Vagina (tissue), 2 donors: ENCODE data around the gene FTH1. TPM values are rescaled to one million over a fixed set of nuclear protein-coding genes. Genes with fewer than 3 reads are reported as not detected.

ENCODE experiments used
- DNase-seq, 2 donors: peaks; one replicate each; pipeline ENCODE4 v3.0.0-alpha.2; 2017; ENCODE audit errors: extremely low spot score in 2 of 2
- H3K27ac ChIP-seq: fragments of 200-600 bp; sonication (generic); one replicate; pipeline ENCODE4 v1.5.1; 2019
- H3K27me3 ChIP-seq: fragments of 200-600 bp; sonication (generic); one replicate; pipeline ENCODE4 v1.5.1; 2019
- H3K36me3 ChIP-seq, 2 donors: fragments of 200-600 bp; sonication (generic); one replicate each; pipeline ENCODE4 v1.5.1; 2017 to 2019
- H3K4me1 ChIP-seq: fragments of 200-600 bp; sonication (generic); one replicate; pipeline ENCODE4 v1.5.1; 2019
- H3K4me3 ChIP-seq, 2 donors: fragments of 200-600 bp; sonication (generic); 1 replicate in 1 of 2; 2 replicates in 1 of 2; pipeline ENCODE4 v1.5.1; 2016 to 2019
- H3K9me3 ChIP-seq: fragments of 200-600 bp; sonication (generic); one replicate; pipeline ENCODE4 v1.5.1; 2019
- POLR2A ChIP-seq, 2 donors: fragments of 450-650 bp; IDR thresholded peaks; one replicate each; pipeline ENCODE4 v1.6.1; 2017; ENCODE audit warnings: antibody characterized with exemption in 2 of 2, mild to moderate bottlenecking in 2 of 2, moderate library complexity in 2 of 2
- POLR2AphosphoS5 ChIP-seq, 2 donors: sonication (generic); formaldehyde crosslinking; IDR thresholded peaks; one replicate each; pipeline ENCODE4 v1.9.0; 2017; ENCODE audit warnings: antibody characterized with exemption in 2 of 2, mild to moderate bottlenecking in 2 of 2, low read depth in 1 of 2; ENCODE audit not compliant: insufficient read depth in 1 of 2
- intact Hi-C: fragments of 100-400 bp; cut with DNase I; formaldehyde crosslinking; loops from one replicate; pipeline ENCODE4 v1.15.1; 2023
- total RNA-seq: library from RNA; depleted of rRNA; stranded (reverse); fragments of >200 nt; gene quantifications from one replicate; pipeline ENCODE4 v1.2.3, GENCODE V29; 2016
- TF ChIP-seq, protein P1 (sequence below), 3 experiments: fragments of 450-650 bp in 2 of 3; fragments of 200-600 bp in 1 of 3; sonication (generic) in 1 of 3; IDR thresholded peaks; one replicate each; pipeline ENCODE4 v1.5.1; 2017 to 2019; ENCODE audit warnings: antibody characterized with exemption in 3 of 3, mild to moderate bottlenecking in 2 of 3, moderate library complexity in 2 of 3

FTH1 gene
- total RNA-seq, 1 donor from 2014 or later, result 2,421 TPM

DNA sequence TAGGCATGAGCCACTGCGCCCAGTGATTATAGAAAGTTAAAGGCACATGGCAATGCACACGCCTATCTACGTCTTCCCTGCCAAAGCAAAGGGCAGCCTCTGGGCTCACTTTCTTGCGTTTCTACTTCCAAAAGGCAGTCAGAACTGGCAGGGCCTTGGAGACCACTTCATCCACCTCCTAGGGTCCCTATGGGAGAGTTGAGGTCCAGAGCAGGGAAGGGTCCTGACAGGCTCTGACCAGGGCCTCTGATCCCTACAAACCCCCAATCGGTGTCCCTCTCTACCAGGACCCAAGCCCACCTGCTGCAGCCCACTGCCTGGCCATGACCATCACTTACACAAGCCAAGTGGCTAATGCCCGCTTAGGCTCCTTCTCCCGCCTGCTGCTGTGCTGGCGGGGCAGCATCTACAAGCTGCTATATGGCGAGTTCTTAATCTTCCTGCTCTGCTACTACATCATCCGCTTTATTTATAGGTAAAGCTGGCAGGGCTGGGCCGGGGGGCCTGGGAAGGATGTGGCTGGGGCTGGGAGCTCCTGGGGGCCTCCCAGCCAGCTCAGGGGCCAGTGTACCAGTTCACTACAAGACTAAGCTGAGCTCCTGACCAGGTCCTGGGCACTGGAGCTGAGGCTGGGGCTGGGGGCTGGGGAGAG lies 15.8 kb downstream of the FTH1 start:
- Histone ChIP-seq H3K27ac (no peak overlapping the region), H3K4me3 (no peak overlapping the region), H3K36me3 (no peaks in the 10 kb centered on the region), H3K27me3 (no peaks in the 10 kb centered on the region), H3K4me1 (peaks cover 42% of the 10 kb centered on the region), H3K9me3 (no peaks in the 10 kb centered on the region)
- no peak for DNase-seq
- intact Hi-C loops, result no loop called here
- TF ChIP-seq, protein P1, sequence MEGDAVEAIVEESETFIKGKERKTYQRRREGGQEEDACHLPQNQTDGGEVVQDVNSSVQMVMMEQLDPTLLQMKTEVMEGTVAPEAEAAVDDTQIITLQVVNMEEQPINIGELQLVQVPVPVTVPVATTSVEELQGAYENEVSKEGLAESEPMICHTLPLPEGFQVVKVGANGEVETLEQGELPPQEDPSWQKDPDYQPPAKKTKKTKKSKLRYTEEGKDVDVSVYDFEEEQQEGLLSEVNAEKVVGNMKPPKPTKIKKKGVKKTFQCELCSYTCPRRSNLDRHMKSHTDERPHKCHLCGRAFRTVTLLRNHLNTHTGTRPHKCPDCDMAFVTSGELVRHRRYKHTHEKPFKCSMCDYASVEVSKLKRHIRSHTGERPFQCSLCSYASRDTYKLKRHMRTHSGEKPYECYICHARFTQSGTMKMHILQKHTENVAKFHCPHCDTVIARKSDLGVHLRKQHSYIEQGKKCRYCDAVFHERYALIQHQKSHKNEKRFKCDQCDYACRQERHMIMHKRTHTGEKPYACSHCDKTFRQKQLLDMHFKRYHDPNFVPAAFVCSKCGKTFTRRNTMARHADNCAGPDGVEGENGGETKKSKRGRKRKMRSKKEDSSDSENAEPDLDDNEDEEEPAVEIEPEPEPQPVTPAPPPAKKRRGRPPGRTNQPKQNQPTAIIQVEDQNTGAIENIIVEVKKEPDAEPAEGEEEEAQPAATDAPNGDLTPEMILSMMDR (IDR thresholded peaks at IDR 0.05), result no peak
- TF ChIP-seq POLR2AphosphoS5 (IDR thresholded peaks at IDR 0.05; ENCODE audit: insufficient read depth in 1 of 2, low read depth in 1 of 2), result no peak

DNA sequence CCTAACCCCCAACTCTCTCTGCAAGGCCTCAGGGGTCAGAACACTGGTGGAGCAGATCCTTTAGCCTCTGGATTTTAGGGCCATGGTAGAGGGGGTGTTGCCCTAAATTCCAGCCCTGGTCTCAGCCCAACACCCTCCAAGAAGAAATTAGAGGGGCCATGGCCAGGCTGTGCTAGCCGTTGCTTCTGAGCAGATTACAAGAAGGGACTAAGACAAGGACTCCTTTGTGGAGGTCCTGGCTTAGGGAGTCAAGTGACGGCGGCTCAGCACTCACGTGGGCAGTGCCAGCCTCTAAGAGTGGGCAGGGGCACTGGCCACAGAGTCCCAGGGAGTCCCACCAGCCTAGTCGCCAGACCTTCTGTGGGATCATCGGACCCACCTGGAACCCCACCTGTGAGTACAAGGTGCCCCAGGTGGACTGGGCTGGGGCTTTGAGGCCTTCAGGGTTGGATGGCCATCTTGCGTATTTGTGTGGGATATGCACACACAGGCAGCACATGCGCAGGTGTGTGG lies 17.3 kb downstream of the FTH1 start, which contains the start of gene BEST1:
Gene BEST1, plus strand, starts transcription at position 317 of the 513 bp plus-strand sequence. CDS start 1,456 bp downstream, outside the sequence.
- no peaks in the 10 kb centered on the region for H3K9me3 ChIP-seq
- intact Hi-C loops, result no loop called here
- no peak for DNase-seq
- TF ChIP-seq POLR2AphosphoS5 (IDR thresholded peaks at IDR 0.05; ENCODE audit: insufficient read depth in 1 of 2, low read depth in 1 of 2) (peak in 1 of 2 donors; percentile 40), POLR2A (IDR thresholded peaks at IDR 0.05) (no peak)
- TF ChIP-seq, protein P1 (IDR thresholded peaks at IDR 0.05), result no peak
- peak within 1 kb of the TSS; percentile 80 for H3K27ac ChIP-seq
- H3K4me3 ChIP-seq, result no peak within 1 kb of the TSS
- H3K27me3 ChIP-seq, result no peaks in the 10 kb centered on the region
- H3K4me1 ChIP-seq, result peaks cover 28% of the 10 kb centered on the region
- no peaks in the 10 kb centered on the region for H3K36me3 ChIP-seq

DNA sequence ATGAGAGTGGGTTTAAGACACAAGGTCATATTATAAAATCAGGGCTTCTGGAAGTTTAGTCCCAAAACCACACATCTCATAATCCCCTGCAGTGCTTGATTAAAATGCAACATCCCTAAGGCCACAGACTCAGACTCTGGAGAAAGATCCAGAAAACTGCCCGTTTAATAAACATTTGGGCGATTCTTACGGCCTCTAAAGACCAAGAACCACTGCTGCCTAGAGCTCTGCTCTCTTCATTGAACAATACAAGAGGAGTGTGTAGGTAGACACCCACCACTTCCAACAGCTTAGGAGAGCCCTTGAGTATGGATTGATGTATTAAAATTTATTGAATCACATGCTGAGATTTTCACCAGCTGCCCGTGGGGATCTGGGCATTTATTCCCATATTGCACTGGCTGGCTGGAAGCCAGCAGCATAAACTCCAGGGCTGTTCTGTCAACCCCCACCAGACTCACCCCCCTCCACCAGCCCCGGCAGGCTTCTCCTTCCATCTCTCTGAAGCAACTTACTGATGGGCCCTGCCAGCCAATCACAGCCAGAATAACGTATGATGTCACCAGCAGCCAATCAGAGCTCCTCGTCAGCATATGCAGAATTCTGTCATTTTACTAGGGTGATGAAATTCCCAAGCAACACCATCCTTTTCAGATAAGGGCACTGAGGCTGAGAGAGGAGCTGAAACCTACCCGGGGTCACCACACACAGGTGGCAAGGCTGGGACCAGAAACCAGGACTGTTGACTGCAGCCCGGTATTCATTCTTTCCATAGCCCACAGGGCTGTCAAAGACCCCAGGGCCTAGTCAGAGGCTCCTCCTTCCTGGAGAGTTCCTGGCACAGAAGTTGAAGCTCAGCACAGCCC lies 18.0 kb downstream of the FTH1 start:
- TF ChIP-seq, protein P1 (IDR thresholded peaks at IDR 0.05), result no peak
- TF ChIP-seq POLR2A (IDR thresholded peaks at IDR 0.05) (peak in 1 of 2 donors; percentile 35), POLR2AphosphoS5 (IDR thresholded peaks at IDR 0.05; ENCODE audit: insufficient read depth in 1 of 2, low read depth in 1 of 2) (peak; percentile 64 to 71)
- Histone ChIP-seq H3K9me3 (no peaks in the 10 kb centered on the region), H3K4me3 (no peak overlapping the region), H3K36me3 (no peaks in the 10 kb centered on the region), H3K4me1 (peaks cover 21% of the 10 kb centered on the region), H3K27ac (peak overlapping the region; percentile 80), H3K27me3 (no peaks in the 10 kb centered on the region)
- intact Hi-C loops, result loop anchor here (5.0 kb wide), 1 partner anchor 162 kb away; no protein-coding TSS in a partner anchor
- peak in 1 of 2 donors; percentile 96 for DNase-seq

DNA sequence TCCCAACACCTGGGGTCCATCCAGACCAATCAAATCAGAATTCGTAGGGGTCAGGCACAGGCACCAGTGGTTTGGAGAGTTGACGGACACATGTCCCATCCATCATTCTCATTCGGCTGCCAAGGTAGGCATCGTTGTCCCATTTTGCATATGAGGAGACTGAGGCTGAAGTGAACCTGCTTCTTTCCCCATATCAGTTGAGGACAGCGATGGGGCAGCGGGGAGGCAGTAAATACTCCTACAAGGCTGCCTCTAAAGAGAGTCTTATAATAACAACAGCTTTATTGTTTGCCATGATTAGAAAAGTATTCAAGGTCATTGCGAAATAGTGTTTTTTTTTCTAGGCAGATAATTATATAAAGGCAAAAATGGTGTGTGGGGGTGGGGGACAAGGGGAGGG lies 18.9 kb downstream of the FTH1 start:
- no peaks in the 10 kb centered on the region for H3K9me3 ChIP-seq
- intact Hi-C loops, result loop anchor here (5.0 kb wide), 1 partner anchor 161 kb away; no protein-coding TSS in a partner anchor
- no peak for DNase-seq
- no peak overlapping the region for H3K27ac ChIP-seq
- no peak overlapping the region for H3K4me3 ChIP-seq
- no peaks in the 10 kb centered on the region for H3K27me3 ChIP-seq
- peaks cover 18% of the 10 kb centered on the region for H3K4me1 ChIP-seq
- no peak for TF ChIP-seq POLR2AphosphoS5 (IDR thresholded peaks at IDR 0.05; ENCODE audit: insufficient read depth in 1 of 2, low read depth in 1 of 2)
- no peak for TF ChIP-seq POLR2A (IDR thresholded peaks at IDR 0.05)
- TF ChIP-seq, protein P1 (IDR thresholded peaks at IDR 0.05), result no peak
- H3K36me3 ChIP-seq, result no peaks in the 10 kb centered on the region
